Activated CD4-positive, alpha-beta T cell treated with anti-CD3 and anti-CD28 coated beads, Interleukin-2, Interleukin-6, amounts not matched to agents 100 ng/mL and 50 ng/mL, durations not matched to agents 16 hours and 8 hours (primary cell): ENCODE results near the gene SERF1B.
"Not testable (repeated sequence)": the region's sequence is repeated elsewhere in the genome, so short reads cannot be mapped to it uniquely, and the experiment has no call there.

Experiments used
- DNase-seq: peaks from one replicate; pipeline ENCODE4 v3.0.0-alpha.2; 2020

Gene SERF1B

DNA sequence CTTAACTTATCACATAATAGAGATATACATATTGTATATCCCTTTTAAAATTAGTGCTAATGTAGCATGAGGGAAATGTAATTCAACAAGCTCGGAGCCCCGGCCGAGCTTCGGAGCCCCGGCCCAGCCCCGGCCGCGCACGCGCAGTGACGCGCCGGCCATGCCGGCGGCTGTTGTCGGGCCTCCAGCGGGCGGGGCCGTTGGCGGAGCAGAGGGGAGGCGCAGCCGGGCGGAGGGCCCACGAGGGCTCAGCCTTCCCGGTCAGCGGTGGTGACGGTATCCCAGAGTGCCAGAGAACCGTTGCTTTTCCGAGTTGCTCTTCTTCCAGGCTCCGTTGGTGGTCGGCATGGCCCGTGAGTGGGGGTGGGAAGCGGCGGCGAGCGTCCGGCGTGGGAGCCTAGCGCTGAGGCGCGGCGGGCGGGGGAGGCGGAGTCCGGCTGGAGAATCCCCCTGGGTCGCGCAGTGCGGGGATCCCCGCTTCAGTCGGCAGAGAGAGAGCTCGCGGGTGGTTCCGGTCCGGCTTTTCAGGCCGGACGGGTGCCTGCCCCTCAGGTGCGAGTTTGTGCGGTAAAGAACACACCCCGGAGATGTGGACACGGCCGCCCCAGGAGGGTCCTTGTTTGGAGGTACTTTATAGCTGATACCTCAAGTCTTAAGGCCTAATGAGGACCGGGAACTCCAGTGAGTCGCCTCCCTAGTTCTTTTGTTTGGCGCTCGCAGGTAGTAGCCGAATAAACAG lies at the start of gene SERF1B:
Gene SERF1B, plus strand, starts transcription at position 146 of the 739 bp plus-strand sequence. Its CDS starts 201 bp downstream, at position 347.
- not testable (repeated sequence) for DNase-seq

DNA sequence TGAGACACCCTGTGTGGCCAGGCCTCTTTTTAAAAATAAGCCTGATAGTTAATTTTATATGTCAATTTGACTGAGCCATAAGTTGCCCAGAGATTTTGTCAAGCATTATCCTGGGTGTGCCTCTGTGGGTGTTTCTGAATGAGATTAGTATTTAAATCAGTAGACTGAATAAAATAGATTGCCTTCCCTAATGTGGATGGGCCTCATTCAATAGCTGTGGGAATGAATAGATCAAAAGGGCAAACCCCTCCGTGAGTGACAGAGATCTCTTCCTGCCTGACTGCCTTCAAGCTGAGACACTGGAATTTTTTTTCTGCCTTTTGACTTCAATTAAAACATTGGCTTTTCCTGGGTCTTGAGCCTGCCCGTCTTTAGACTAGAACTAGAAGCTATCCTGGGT lies 33.3 kb upstream of the SERF1B start:
- DNase-seq: not testable (repeated sequence)

DNA sequence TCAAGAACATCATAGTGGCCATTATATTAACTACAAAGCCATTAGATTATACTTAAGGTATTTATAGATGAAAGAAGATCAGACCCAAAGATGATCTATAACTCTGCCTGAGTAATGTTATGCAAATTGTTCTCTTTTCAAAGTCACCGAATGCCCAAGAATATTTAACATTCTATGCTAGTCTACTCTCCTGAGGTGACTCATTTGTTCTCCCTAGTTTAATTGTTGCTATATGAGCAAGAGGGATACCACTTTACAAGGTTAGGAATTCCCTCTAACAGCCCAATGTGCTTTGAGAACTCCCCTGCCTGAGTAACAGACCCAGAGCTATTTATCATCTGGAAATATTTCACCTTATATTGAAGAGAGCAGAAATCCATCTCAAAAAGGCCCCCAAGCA lies 29.5 kb upstream of the SERF1B start:
- not testable (repeated sequence) for DNase-seq

DNA sequence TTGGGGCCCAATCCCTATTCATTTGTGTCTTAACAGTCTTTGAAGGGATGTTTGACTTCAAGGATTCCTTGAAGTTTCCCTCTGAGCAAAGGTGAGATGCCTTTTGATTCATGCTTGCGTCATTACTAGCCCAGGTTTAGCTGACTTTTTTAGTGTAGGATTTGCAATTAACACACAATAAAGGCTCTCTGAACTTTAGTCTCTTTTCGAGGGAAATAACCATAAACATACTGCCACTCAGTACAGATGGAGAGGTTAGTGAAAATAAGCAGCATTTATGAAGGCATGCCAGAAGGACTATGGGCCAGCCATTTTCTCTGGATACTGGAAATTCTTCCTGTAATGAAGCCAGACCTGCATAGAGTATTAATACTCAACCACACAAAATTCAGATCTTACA lies 4.4 kb upstream of the SERF1B start:
- DNase-seq: not testable (repeated sequence)

DNA sequence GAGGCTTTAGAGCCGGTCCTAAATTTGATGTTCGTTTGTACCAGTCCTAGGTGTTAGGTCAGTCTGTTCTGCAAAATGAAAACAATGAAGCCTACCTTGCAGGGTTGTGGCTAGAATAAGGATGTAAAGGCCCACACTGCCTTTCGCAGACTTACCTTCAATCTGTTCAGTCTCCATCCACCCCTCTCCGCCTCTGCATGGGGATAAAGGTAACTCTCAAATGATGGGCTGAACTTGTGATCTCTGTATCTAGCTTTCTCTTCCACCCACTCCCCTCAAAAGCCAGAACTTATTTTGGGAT lies 744 bp downstream of the SERF1B start:
- DNase-seq: not testable (repeated sequence)

DNA sequence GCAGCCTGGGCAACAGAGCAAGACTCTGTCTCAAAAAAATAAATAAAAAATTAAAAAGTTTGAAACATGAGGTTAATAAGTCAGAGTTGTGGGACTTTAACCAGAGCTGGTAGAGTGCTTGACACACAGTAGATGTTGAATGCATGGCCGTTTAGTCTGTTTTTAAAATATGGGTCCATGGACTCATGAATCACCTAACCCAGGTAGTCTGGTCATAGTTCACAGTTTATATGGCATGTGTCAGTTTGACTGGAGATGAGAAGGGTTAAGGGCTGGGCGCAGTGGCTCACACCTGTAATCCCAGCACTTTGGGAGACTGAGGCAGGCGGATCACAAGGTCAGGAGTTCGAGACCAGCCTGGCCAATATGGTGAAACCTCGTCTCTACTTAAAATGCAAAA lies 6.2 kb downstream of the SERF1B start:
- DNase-seq: not testable (repeated sequence)

DNA sequence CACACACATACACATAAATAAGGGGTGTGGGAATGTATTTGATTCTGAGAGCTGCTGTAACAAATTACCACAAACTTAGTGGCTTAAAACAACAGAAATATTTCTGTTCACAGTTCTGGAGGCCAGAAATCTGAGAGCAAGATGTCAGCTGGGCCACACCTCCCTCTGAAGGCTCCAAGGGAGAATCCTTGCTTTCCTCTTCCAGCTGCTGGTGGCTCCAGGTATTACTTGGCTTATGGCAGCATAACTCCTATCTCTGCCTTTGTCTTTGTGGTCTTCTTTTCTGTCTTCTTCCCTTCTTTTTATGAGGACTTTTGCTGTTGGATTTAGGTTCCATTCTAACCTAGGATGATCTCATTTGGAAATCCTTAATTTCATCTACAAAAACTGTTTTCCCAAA lies 16.4 kb downstream of the SERF1B start:
- DNase-seq: not testable (repeated sequence)

DNA sequence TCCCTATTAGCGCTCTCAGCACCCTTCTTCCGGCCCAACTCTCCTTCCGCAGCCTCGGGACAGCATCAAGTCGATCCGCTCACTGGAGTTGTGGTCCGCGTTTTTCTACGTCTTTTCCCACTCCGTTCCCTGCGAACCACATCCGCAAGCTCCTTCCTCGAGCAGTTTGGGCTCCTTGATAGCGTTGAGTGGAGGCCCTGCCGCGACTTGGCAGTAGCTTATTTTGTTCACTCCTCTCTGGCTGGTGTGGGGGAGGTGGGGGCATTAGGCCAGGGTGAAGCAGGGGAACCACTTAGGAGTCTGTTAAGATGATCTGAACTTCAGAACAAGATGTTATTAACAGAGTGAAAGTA lies 24.7 kb downstream of the SERF1B start:
- DNase-seq: not testable (repeated sequence)

DNA sequence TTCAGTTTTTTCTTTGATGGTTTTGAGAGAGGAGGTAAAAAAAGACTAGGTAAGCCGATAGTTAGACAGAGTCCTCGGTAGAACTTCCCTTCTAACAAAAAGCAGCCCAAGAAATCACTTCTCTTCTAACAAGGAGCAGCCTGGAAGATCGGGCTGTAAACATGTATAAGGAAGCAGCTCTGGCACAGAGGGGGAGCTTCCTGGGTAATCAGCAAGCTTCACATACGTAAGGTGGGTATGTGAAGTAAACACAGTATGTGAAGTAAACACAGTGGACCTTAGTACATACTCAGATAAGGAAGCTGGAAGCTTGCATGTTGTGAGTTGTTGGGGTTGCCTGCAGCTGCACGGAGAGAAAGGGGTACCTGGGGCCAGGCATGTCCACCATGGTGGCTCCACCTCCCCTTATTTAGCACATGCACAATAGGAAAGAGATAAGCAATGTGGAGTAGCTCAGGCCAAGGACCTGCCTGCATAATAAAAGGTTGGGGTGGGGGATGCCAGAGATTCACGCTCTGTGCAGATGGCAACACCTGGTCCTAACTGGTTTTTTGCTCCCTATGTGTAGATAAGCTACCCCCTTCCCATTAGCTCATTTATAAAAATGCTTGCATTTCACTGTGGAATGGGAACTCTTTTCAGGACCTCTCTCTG lies 31.4 kb downstream of the SERF1B start:
- DNase-seq: not testable (repeated sequence)

DNA sequence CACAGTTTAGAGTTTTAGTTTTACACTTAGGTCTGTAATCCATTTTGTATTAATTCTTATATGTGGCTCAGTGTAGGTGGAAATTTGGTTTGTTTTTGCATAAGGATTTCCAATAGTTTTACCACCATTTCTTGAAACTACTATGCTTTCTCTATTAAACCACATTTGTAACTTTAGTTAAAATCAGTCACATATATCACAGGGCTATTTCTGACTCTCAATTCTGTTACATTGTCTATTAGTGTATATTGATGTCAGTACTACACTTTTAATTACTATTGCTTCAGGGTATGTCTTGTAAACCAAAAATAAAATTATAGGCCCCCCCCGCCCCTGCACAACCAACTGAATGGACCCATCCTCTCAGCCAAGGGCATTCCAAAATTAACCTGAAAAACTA lies 32.1 kb downstream of the SERF1B start:
- DNase-seq: not testable (repeated sequence)

DNA sequence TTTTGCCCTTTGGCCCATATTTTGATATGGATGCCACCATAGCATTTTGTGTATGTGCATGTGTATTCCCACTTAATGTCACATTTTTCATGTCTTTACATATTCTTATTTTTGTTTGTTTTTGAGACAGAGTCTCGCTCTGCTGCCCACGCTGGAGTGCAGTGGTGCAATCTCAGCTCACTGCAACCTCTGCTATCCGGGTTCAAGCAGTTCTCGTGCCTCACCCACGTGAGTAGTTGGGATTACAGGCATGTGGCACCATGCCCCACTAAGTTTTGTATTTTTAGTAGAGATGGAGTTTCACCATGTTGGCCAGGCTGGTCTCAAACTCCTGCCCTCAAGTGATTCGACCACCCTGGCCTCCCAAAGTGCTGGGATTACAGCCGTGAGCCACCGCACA lies 52.6 kb downstream of the SERF1B start:
- not testable (repeated sequence) for DNase-seq

DNA sequence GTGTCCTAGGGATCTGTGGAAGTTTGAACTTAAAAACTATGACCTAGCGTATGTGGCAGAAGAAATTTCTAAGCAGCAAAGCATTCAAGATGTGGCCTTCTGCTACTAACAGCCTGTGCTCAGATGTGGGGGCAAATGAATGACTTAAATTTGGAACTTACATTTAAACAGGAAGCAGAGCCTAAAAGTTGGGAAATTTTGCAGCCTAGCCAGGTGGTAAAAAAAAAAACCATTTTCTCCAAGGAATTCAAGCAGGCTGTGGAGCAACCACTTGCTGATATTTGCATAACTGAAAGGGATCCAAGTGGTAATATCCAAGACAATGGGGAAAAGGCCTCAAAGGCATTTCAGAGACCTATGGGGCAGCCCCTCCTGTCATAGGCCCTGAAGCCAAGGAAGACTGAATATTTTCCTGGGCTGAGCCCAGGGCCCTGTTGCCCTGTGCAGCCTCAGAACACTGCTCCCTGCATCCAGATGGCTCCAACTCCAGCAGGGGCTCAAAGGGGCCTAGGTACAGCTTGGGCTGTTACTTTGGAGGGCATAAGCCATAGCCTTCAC lies 63.9 kb downstream of the SERF1B start:
- DNase-seq: not testable (repeated sequence)

DNA sequence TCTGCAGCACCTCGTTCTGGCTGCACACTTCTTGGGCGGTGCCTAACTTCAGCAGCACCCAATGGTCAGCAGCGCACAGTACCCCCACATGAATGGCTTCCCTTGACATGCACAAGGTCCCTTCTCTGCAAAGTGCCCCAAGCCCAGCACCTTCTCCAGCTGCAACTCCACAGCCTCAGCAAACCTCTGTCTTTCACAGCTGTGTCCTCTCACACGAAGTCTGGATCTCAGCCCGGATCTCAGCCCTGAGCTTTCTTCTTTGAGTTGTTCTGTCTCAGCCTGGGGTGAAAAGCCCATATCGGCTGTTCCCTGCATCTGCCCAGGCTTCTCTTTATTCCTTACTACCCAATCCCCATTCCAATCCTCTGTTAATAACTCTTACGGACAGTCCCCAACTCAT lies 66.7 kb downstream of the SERF1B start:
- DNase-seq: not testable (repeated sequence)
